ENCODE data around the gene RMND1.
"Not testable (repeated sequence)": the region's sequence is repeated elsewhere in the genome, so short reads cannot be mapped to it uniquely, and the experiment has no call there.

The RMND1 gene

DNA sequence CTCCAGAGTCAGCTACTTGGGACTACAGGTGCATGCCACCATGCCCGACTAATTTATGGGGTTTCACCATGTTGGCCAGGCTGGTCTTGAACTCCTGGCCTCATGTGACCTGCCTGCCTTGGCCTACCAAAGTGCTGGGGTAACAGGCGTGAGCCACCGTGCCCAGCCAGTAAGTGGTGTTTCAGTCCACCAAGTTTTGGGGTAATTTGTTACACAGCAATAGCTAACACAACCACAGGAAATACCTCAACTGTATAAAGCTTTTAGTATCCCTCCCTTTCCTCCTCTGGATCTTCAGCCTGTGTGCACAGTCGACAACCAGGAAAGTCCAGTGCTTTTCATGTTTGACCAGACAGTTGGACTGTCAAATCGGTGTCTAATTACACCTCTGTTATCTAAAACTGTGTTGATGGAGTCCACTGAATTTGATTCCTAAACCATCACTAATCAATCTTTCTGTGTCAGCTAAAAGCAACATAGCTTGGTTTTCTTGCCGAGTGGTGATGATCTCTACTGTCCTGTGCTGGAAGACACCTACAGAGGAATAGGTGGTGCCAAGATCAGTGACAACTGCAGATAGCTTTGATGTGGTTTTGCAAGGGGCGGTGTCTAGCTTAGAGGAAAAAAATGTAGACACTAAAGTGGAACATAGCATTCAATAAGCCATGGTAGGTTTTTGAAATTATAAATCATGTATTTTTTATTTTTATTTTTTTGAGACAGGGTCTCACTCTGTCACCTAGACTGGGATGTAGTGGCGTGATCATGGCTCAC is 38.4 kb downstream of the RMND1 start:
- DNase-seq, result no peak

GRCh38 chr6:151412909-151413308 is 39.0 kb downstream of the RMND1 start:
- DNase-seq, result no peak

- DNase-seq, result no peak
Observed at GRCh38 chr6:151409679-151410078, 42.2 kb downstream of the RMND1 start.

GRCh38 chr6:151409260-151409659 is 42.7 kb downstream of the RMND1 start:
- DNase-seq, result no peak

DNA sequence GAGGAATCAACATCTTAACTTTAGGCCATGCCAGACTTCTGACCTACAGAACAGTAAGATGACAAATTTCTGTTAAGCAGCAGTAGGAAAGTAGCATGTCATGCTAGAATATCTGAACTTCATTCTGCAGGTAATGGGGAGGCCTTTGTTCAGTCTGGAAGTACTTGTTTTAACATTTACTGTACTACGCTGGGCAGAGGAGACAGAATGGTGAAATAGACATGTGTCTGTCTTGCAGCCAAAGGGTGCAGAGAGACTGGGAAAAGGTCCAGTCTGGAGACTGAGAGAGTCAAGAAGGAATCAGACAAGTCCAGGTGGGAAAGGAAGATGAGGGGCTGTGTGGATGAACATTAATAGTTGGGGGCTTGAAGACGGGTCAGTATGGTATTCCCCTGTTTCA is 43.1 kb downstream of the RMND1 start:
- DNase-seq, result no peak

GRCh38 chr6:151403919-151404308 is 48.0 kb downstream of the RMND1 start:
- DNase-seq, result no peak

DNA sequence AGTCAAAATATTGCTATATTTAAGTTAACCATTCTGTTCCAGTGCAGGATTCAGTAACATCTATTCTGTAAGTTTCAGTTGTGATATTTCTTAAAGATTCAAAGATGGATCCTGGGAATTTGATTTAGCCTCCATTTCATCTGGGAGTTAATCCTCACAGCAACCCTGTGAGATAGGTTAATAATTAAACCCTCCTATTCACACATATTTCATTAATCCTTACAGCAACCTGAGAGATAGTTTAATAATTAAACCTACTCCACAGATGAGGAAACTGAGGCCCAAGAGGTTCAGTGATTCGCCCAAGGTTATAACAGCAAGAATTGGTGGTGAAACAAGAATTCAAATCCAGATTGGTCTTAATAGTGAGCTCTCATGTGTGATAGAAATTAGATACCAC is 49.7 kb downstream of the RMND1 start:
- no peak for DNase-seq

GRCh38 chr6:151400473-151400872 is 51.5 kb downstream of the RMND1 start:
- no peak for DNase-seq

DNA sequence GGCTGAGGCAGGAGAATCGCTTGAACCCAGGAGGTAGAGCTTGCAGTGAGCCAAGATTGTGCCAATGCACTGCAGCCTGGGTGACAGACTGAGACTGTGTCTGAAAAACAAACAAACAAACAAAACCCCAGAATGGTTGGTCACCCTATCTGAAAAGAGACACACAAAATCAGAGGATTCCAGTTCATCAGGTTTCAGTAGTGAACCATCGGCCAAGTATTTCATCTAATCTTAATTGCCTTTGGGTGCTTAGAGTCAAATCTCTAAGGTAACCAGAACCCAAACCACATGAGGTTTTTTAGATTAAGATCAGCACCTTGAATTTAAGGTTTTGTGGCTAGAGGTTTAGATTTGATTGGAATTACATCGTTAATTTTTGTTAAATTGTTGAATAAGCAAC is 52.2 kb downstream of the RMND1 start:
- no peak for DNase-seq

GRCh38 chr6:151393410-151393809 is 58.5 kb downstream of the RMND1 start:
- DNase-seq, result no peak

- no peak for DNase-seq
Observed at GRCh38 chr6:151392427-151392826, 59.5 kb downstream of the RMND1 start.

DNA sequence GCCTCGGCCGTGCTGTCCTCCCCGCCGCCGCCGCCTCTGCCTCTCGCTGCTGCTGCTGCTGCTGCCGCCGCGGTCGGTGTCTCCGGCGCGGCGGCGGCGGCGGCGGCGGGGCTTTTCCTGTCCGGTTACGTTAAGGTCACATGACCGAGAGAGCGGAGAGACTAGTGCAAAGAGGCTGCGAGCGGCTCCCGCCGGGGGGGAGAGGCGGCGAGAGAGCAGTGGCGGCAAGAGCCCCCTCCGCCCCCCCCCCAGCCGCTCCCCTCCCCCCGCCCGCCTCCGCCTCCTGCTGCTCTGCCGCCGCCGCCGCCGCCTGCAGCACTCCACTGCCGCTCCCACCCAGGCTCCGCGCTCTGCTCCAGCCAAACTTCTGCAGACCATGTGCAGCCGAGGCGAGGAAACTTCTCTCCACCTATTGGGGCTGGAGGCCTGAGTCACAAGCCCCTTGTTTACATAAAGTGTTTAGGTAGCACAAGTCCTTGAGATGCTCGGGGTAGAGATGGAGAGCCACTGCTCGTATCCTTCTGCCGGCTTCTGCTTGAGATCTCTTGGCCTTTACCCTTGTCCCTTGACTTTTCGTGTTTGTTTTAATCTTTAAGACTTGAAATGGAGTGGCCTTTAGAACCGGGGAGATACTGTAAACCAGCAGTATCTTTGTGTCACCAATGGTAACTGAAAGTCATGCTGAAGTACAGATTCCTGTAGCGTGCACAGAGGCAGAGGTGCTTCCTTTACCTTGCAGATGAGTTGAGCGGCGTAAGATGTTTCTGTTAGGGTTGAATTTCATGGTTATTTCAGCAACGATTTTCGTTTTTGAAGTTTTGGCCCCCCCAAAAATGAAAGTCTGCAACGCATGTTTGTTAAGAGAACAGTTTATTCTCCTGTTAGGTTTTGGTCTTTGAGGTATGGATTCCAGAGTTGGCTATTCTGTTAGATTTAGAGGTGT is 60.2 kb downstream of the RMND1 start, which contains the start of gene ZBTB2:
ZBTB2 (minus strand) TSS at position 89 of the 943 bp plus-strand sequence. CDS start 17,922 bp downstream, outside the sequence.
- DNase-seq, result peak; percentile 70

DNA sequence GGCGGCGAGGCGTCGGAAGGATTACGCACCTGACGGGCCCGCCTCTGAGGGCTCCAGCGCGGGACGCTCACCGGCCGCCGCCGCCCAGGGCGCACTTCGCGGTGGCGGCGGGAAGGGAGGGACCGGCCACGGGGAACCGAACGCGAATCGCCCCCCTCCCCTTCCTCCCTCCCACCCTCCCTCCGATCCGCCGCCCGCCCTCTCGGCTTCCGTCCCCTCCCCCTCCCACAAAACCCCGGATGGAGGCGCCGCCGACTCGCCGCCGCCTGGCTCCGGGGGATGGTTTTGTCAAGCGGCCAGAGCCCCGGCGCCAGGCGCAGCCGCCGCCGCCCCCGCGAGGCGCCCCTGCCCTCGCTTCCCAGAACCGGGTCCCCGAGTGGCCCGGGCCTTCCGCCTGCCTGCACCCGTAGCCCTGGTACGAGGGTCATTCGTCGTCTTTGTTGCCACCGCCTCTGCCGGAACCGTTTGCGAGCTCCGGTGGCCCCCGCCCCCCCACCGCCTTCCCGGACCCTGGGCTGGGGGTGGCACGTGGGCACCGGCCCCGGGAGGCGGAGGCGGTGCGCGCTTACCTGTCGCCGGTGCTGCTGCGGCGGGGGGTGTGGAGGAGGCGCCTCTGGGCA is 61.0 kb downstream of the RMND1 start:
- DNase-seq, result peak; percentile 31

GRCh38 chr6:151390276-151390850 is 61.6 kb downstream of the RMND1 start:
- DNase-seq, result peak; percentile 90

GRCh38 chr6:151389618-151390275 is 62.2 kb downstream of the RMND1 start:
- peak; percentile 87 for DNase-seq

DNA sequence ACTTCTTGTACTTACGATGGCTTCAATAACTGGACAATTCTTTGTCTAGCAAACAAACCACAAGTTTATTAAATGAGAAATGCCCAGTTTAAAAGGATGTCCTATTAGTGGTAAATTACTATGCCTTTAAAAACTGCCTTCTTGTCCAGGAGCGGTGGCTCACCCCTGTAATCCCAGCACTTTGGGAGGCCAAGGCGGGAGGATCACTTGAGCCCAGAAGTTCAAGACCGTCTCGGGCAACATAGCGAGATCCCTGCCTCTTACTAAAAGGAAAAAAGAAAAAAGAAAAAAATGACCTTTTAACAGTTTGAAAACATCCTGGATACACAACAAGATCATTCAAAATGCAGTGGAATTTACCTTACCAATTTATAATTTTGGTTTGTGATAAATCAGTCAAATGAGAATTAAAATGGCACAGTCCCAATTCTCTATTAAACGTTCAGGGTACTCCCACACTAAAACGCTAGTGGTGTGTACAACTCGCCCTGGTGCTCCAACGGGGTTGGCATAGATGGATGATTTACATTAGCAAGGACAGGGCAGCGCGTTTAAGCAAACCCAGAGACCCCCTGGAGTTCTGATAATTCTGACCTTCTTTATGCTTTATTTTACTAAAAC is 62.8 kb downstream of the RMND1 start:
- DNase-seq, result peak; percentile 87

- no peak for DNase-seq
Observed at GRCh38 chr6:151388236-151388635, 63.7 kb downstream of the RMND1 start.

- DNase-seq, result no peak
Observed at GRCh38 chr6:151387175-151387970, 64.6 kb downstream of the RMND1 start.

- DNase-seq, result no peak
Observed at GRCh38 chr6:151385177-151385576, 66.7 kb downstream of the RMND1 start.

DNA sequence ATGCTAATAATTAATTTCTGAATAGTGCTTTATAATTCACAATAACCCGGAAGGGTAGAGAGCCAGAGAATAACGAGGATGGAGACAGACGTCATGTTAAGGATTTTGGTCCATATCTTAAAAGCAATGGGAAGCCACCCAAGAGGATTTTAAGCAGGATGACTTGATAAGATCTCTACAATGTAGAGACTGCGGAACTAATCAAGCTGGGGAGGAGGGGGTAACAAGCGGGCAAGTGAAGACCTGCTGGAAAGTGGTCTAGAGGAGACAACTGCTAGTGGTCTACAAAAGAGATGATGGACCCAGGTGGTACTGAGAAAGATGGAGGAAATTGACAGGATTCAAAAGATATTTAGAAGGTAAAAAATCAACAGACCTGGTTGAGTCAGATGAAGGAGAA is 67.8 kb downstream of the RMND1 start:
- DNase-seq, result no peak

DNA sequence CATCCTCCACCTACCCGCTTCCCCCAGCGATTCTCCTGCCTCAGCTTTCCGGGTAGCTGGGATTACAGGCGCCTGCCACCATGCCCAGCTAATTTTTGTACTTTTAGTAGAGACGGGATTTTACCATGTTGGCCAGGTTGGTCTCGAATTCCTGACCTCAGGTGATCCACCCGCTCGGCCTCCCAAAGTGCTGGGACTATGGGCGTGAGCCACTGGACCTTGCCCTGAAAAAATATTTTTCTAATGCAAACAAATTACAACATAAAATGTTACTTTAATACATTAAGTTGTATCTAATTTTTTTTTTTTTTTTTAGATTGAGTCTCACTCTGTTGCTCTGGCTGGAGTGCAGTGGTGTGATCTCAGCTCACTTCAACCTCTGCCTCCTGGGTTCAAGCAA is 69.3 kb downstream of the RMND1 start:
- not testable (repeated sequence) for DNase-seq

Data from NCI-H748 treated with DMSO at 0.1 percent for 48 hours (cell line).